Measurements from ENCODE around the gene ADARB2. TPM values are rescaled to one million over a fixed set of nuclear protein-coding genes. Genes with fewer than 3 reads are reported as not detected.

The ADARB2 gene
- total and polyA plus RNA-seq, 4 donors, result 0.22 to 1.3 (median 0.55) TPM

- no peak overlapping the region for H3K27ac ChIP-seq (ENCODE audit: low read depth in 1 of 2, low read length in 1 of 2)
- H3K36me3 ChIP-seq (ENCODE audit: control insufficient read depth in 4 of 4, insufficient read depth in 4 of 4, low read length in 4 of 4), result no peaks in the 10 kb centered on the region
- H3K9me3 ChIP-seq (ENCODE audit: control insufficient read depth in 4 of 4, insufficient read depth in 3 of 4, low read length in 3 of 4), result peaks cover 0 to 5% (median 0%) of the 10 kb centered on the region in 4 donors
- no peak overlapping the region for H3K4me3 ChIP-seq
- no peak for ATAC-seq (ENCODE audit: insufficient read depth, low FRiP score)
- no peak for TF ChIP-seq CTCF (IDR thresholded peaks at IDR 0.05; ENCODE audit: control extremely low read depth, extremely low read depth)
- peaks cover 0 to 6% (median 0%) of the 10 kb centered on the region in 3 donors for H3K27me3 ChIP-seq (ENCODE audit: control insufficient read depth in 3 of 3, insufficient read depth in 3 of 3, low read length in 2 of 3)
- no peak overlapping the region for H3K9ac ChIP-seq (ENCODE audit: insufficient read depth in 1 of 2, low read length in 2 of 2)
- no peak for DNase-seq
- no peaks in the 10 kb centered on the region for H3K4me1 ChIP-seq (ENCODE audit: control insufficient read depth in 5 of 5, insufficient read depth in 5 of 5, low read length in 5 of 5)
- WGBS, 2 donors, result 91 to 96% methylated on average over 6 of the region's 6 CpGs
Measured at GRCh38 chr10:1696106-1696505, 41.2 kb downstream of the ADARB2 start.

DNA sequence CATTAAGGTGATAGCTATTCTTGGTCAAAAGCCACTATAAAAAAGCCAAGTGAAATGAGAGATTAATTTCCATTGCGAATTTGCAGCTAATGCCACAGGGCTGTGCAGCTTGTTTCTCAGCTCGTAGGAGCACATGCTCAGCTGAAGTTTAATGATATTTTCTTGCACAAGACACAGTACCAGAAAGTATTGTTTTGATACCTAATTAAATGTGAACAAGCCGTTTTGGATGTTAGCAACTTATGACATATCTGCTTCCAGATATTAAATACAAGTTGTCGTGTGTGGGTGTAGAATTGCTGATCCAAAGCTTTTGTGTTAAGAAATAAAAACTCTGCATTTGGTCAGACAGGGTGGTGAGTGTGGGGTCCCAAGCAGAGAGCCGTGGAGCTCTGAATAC lies 47.2 kb downstream of the ADARB2 start:
- H3K9ac ChIP-seq (ENCODE audit: insufficient read depth in 1 of 2, low read length in 2 of 2), result no peak overlapping the region
- peaks cover 0 to 7% (median 0%) of the 10 kb centered on the region in 5 donors for H3K4me1 ChIP-seq (ENCODE audit: control insufficient read depth in 5 of 5, insufficient read depth in 5 of 5, low read length in 5 of 5)
- no peaks in the 10 kb centered on the region for H3K27me3 ChIP-seq (ENCODE audit: control insufficient read depth in 3 of 3, insufficient read depth in 3 of 3, low read length in 2 of 3)
- TF ChIP-seq CTCF (IDR thresholded peaks at IDR 0.05; ENCODE audit: control extremely low read depth, extremely low read depth), result no peak
- no peak overlapping the region for H3K4me3 ChIP-seq
- 66 to 86% methylated on average over 5 of the region's 5 CpGs for WGBS, 2 donors
- H3K27ac ChIP-seq (ENCODE audit: low read depth in 1 of 2, low read length in 1 of 2), result no peak overlapping the region
- peak in 2 of 3 donors; percentile 53 to 73 for DNase-seq
- no peak for ATAC-seq (ENCODE audit: insufficient read depth, low FRiP score)
- no peaks in the 10 kb centered on the region for H3K36me3 ChIP-seq (ENCODE audit: control insufficient read depth in 4 of 4, insufficient read depth in 4 of 4, low read length in 4 of 4)
- H3K9me3 ChIP-seq (ENCODE audit: control insufficient read depth in 4 of 4, insufficient read depth in 3 of 4, low read length in 3 of 4), result peaks cover 0 to 9% (median 0%) of the 10 kb centered on the region in 4 donors

DNA sequence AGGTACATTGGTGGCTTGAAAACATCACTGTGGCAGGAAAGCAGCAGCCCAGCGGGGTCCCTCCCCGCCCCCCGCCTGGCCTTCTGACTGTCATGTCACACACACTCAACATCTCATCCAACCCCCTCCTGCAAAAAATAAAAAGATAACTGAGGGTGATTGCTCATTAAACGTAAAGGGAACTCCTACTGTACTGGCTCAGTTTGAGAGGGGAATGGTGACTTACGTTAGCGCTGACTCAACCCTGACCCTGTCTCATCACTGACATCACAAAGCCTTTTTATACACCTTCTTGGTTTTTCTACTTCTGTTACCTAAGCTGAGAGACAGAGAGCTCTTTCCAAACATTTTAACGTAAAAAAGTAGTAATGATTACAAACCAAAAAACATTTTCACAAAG lies 48.8 kb downstream of the ADARB2 start:
- no peak for DNase-seq
- Histone ChIP-seq H3K27me3 (ENCODE audit: control insufficient read depth in 3 of 3, insufficient read depth in 3 of 3, low read length in 2 of 3) (no peaks in the 10 kb centered on the region), H3K9me3 (ENCODE audit: control insufficient read depth in 4 of 4, insufficient read depth in 3 of 4, low read length in 3 of 4) (peaks cover 0 to 9% (median 0%) of the 10 kb centered on the region in 4 donors), H3K36me3 (ENCODE audit: control insufficient read depth in 4 of 4, insufficient read depth in 4 of 4, low read length in 4 of 4) (no peaks in the 10 kb centered on the region), H3K9ac (ENCODE audit: insufficient read depth in 1 of 2, low read length in 2 of 2) (no peak overlapping the region), H3K4me3 (no peak overlapping the region), H3K27ac (ENCODE audit: low read depth in 1 of 2, low read length in 1 of 2) (no peak overlapping the region), H3K4me1 (ENCODE audit: control insufficient read depth in 5 of 5, insufficient read depth in 5 of 5, low read length in 5 of 5) (peaks cover 0 to 7% (median 0%) of the 10 kb centered on the region in 5 donors)
- no peak for ATAC-seq (ENCODE audit: insufficient read depth, low FRiP score)
- TF ChIP-seq CTCF (IDR thresholded peaks at IDR 0.05; ENCODE audit: control extremely low read depth, extremely low read depth), result no peak
- 77 to 80% methylated on average over 7 of the region's 7 CpGs for WGBS, 2 donors

- Histone ChIP-seq H3K27me3 (ENCODE audit: control insufficient read depth in 3 of 3, insufficient read depth in 3 of 3, low read length in 2 of 3) (no peaks in the 10 kb centered on the region), H3K9me3 (ENCODE audit: control insufficient read depth in 4 of 4, insufficient read depth in 3 of 4, low read length in 3 of 4) (peaks cover 0 to 9% (median 0%) of the 10 kb centered on the region in 4 donors), H3K27ac (ENCODE audit: low read depth in 1 of 2, low read length in 1 of 2) (no peak overlapping the region), H3K4me1 (ENCODE audit: control insufficient read depth in 5 of 5, insufficient read depth in 5 of 5, low read length in 5 of 5) (peaks cover 0 to 7% (median 0%) of the 10 kb centered on the region in 5 donors), H3K9ac (ENCODE audit: insufficient read depth in 1 of 2, low read length in 2 of 2) (no peak overlapping the region), H3K36me3 (ENCODE audit: control insufficient read depth in 4 of 4, insufficient read depth in 4 of 4, low read length in 4 of 4) (no peaks in the 10 kb centered on the region), H3K4me3 (no peak overlapping the region)
- TF ChIP-seq CTCF (IDR thresholded peaks at IDR 0.05; ENCODE audit: control extremely low read depth, extremely low read depth), result no peak
- 70 to 85% methylated on average over 9 of the region's 9 CpGs for WGBS, 2 donors
- no peak for ATAC-seq (ENCODE audit: insufficient read depth, low FRiP score)
- no peak for DNase-seq
Measured at GRCh38 chr10:1687623-1688150, 49.6 kb downstream of the ADARB2 start.
